Loucy (cell line): ENCODE results near the gene ZFHX3.

ENCODE experiments used
- H2AFZ ChIP-seq: fragments of 200-600 bp; sonication (generic); 2 replicates; pipeline ENCODE4 v1.6.0; 2016; ENCODE audit warnings: antibody characterized with exemption, mild to moderate bottlenecking, low read length, moderate library complexity
- H3F3A ChIP-seq: fragments of 200-600 bp; 2 replicates; pipeline ENCODE4 v1.6.0; 2016; ENCODE audit warnings: antibody characterized with exemption, low read depth, mild to moderate bottlenecking
- H3K27me3 ChIP-seq: fragments of 200-600 bp; sonication (generic); 2 replicates; pipeline ENCODE4 v1.6.1; 2014; ENCODE audit warnings: low read length, mild to moderate bottlenecking; ENCODE audit not compliant: insufficient read depth, poor library complexity, severe bottlenecking
- H3K36me3 ChIP-seq: fragments of 200-600 bp; sonication (generic); 2 replicates; pipeline ENCODE4 v1.6.1; 2016; ENCODE audit warnings: low read length; ENCODE audit not compliant: insufficient read depth
- H3K4me1 ChIP-seq: fragments of 200-600 bp; sonication (generic); 2 replicates; pipeline ENCODE4 v1.5.1; 2014; ENCODE audit warnings: low read length, mild to moderate bottlenecking; ENCODE audit not compliant: insufficient read depth, poor library complexity, severe bottlenecking
- H3K4me2 ChIP-seq: fragments of 200-600 bp; sonication (generic); 2 replicates; pipeline ENCODE4 v1.6.0; 2014; ENCODE audit warnings: antibody characterized with exemption, low read length, low read depth, mild to moderate bottlenecking; ENCODE audit not compliant: poor library complexity, severe bottlenecking
- H3K4me3 ChIP-seq: fragments of 200-600 bp; sonication (generic); 2 replicates; pipeline ENCODE4 v1.5.1; 2014; ENCODE audit warnings: low read length, mild to moderate bottlenecking, mixed read lengths; ENCODE audit not compliant: poor library complexity, severe bottlenecking
- H3K79me2 ChIP-seq: fragments of 200-600 bp; sonication (generic); 2 replicates; pipeline ENCODE4 v1.6.1; 2014; ENCODE audit warnings: low read length; ENCODE audit not compliant: insufficient read depth
- H3K9ac ChIP-seq: fragments of 200-600 bp; sonication (generic); 2 replicates; pipeline ENCODE4 v1.6.0; 2014; ENCODE audit warnings: mild to moderate bottlenecking, low read depth, low read length, moderate library complexity; ENCODE audit not compliant: poor library complexity, severe bottlenecking
- H3K9me2 ChIP-seq: fragments of 200-600 bp; sonication (generic); replicated peaks from 2 replicates; pipeline ENCODE4 v1.6.1; 2016; ENCODE audit warnings: low read depth, low read length, mixed read lengths
- H3K9me3 ChIP-seq: fragments of 200-600 bp; sonication (generic); 2 replicates; pipeline ENCODE4 v1.6.1; 2014; ENCODE audit warnings: mild to moderate bottlenecking, antibody characterized with exemption, low read length, low read depth; ENCODE audit not compliant: insufficient read depth
- H4K20me1 ChIP-seq: fragments of 200-600 bp; sonication (generic); 2 replicates; pipeline ENCODE4 v1.6.0; 2014; ENCODE audit warnings: antibody characterized with exemption, low read length, mild to moderate bottlenecking; ENCODE audit not compliant: insufficient read depth, poor library complexity, severe bottlenecking
- CTCF ChIP-seq: fragments of 200-600 bp; sonication (generic); conservative IDR thresholded peaks from 2 replicates; pipeline ENCODE4 v1.5.1; 2014; ENCODE audit warnings: mild to moderate bottlenecking, antibody characterized with exemption, low read length
- EZH2phosphoT487 ChIP-seq: fragments of 200-600 bp; IDR thresholded peaks from 2 replicates; pipeline ENCODE4 v1.6.1; 2018; ENCODE audit warnings: antibody characterized with exemption, mild to moderate bottlenecking, moderate library complexity, borderline replicate concordance

Gene ZFHX3

GRCh38 chr16:72942021-72942420 is 105.9 kb downstream of the ZFHX3 start:
- Histone ChIP-seq H3K9me2 (no peaks in the 10 kb centered on the region), H3K27me3 (no peaks in the 10 kb centered on the region), H2AFZ (no peak overlapping the region), H3K79me2 (no peaks in the 10 kb centered on the region; the same call in 1 of the 2 replicates), H3K4me1 (peaks cover 11% of the 10 kb centered on the region), H3F3A (no peaks in the 10 kb centered on the region), H3K9me3 (no peaks in the 10 kb centered on the region), H3K4me2 (no peak overlapping the region), H3K36me3 (no peaks in the 10 kb centered on the region), H4K20me1 (no peaks in the 10 kb centered on the region), H3K4me3 (no peak overlapping the region), H3K9ac (no peak overlapping the region)
- TF ChIP-seq EZH2phosphoT487 (no peak), CTCF (no peak)

GRCh38 chr16:72940886-72941285 is 107.0 kb downstream of the ZFHX3 start:
- no peaks in the 10 kb centered on the region for H4K20me1 ChIP-seq
- TF ChIP-seq CTCF (no peak), EZH2phosphoT487 (no peak)

GRCh38 chr16:72939247-72939646 is 108.7 kb downstream of the ZFHX3 start:
- no peaks in the 10 kb centered on the region for H4K20me1 ChIP-seq
- TF ChIP-seq CTCF (no peak), EZH2phosphoT487 (no peak)
- no peaks in the 10 kb centered on the region for H3K27me3 ChIP-seq
- no peaks in the 10 kb centered on the region for H3K9me3 ChIP-seq
- H3K79me2 ChIP-seq: no peaks in the 10 kb centered on the region; the same call in 1 of the 2 replicates
- H3K36me3 ChIP-seq: no peaks in the 10 kb centered on the region
- H2AFZ ChIP-seq: no peak overlapping the region
- H3K4me2 ChIP-seq: no peak overlapping the region
- H3K9ac ChIP-seq: no peak overlapping the region
- H3F3A ChIP-seq: no peaks in the 10 kb centered on the region
- no peaks in the 10 kb centered on the region for H3K9me2 ChIP-seq
- H3K4me1 ChIP-seq: peaks cover 11% of the 10 kb centered on the region
- no peak overlapping the region for H3K4me3 ChIP-seq

More at GRCh38 chr16:72940886-72941285, 107.0 kb downstream of the ZFHX3 start:
- H3K9me2 ChIP-seq: no peaks in the 10 kb centered on the region
- no peaks in the 10 kb centered on the region for H3K27me3 ChIP-seq
- H3K36me3 ChIP-seq: no peaks in the 10 kb centered on the region
- no peak overlapping the region for H2AFZ ChIP-seq
- no peak overlapping the region for H3K9ac ChIP-seq
- H3K4me3 ChIP-seq: no peak overlapping the region
- peaks cover 11% of the 10 kb centered on the region for H3K4me1 ChIP-seq
- H3K9me3 ChIP-seq: no peaks in the 10 kb centered on the region
- no peak overlapping the region for H3K4me2 ChIP-seq
- H3F3A ChIP-seq: no peaks in the 10 kb centered on the region
- H3K79me2 ChIP-seq: no peaks in the 10 kb centered on the region; the same call in 1 of the 2 replicates
